HG03378 (cell line): ENCODE measurements around the gene THSD4.
"Not testable (repeated sequence)": the region's sequence is repeated elsewhere in the genome, so short reads cannot be mapped to it uniquely, and the experiment has no call there.

Experiments
- ATAC-seq: cut with Tn5 transposase; IDR thresholded peaks from one replicate; pipeline ENCODE4 v1.9.1; 2021; ENCODE audit warnings: mild to moderate bottlenecking, moderate library complexity; ENCODE audit not compliant: unreplicated experiment

Gene THSD4

GRCh38 chr15:71437404-71437803, 322.1 kb downstream of the THSD4 start:
- ATAC-seq, result no peak

- ATAC-seq, result no peak
Measured at GRCh38 chr15:71437919-71438318, 322.6 kb downstream of the THSD4 start.

- not testable (repeated sequence) for ATAC-seq
Measured at GRCh38 chr15:71439478-71439877, 324.2 kb downstream of the THSD4 start.

- ATAC-seq, result no peak
Measured at GRCh38 chr15:71440489-71441110, 325.3 kb downstream of the THSD4 start.

- no peak for ATAC-seq
Measured at GRCh38 chr15:71443538-71443937, 328.3 kb downstream of the THSD4 start.

- no peak for ATAC-seq
Measured at GRCh38 chr15:71444032-71444810, 328.9 kb downstream of the THSD4 start.

- no peak for ATAC-seq
Measured at GRCh38 chr15:71444866-71445590, 329.8 kb downstream of the THSD4 start.

GRCh38 chr15:71447328-71448250, 332.3 kb downstream of the THSD4 start:
- ATAC-seq, result no peak

- no peak for ATAC-seq
Measured at GRCh38 chr15:71448688-71449114, 333.4 kb downstream of the THSD4 start.

- ATAC-seq, result no peak
Measured at GRCh38 chr15:71449363-71449762, 334.1 kb downstream of the THSD4 start.

- ATAC-seq, result no peak
Measured at GRCh38 chr15:71449956-71450355, 334.7 kb downstream of the THSD4 start.

GRCh38 chr15:71451130-71451529, 335.9 kb downstream of the THSD4 start:
- no peak for ATAC-seq

GRCh38 chr15:71452893-71453292, 337.6 kb downstream of the THSD4 start:
- ATAC-seq, result no peak

- no peak for ATAC-seq
Measured at GRCh38 chr15:71454462-71454996, 339.3 kb downstream of the THSD4 start.

GRCh38 chr15:71455107-71455506, 339.8 kb downstream of the THSD4 start:
- no peak for ATAC-seq

- ATAC-seq, result no peak
Measured at GRCh38 chr15:71455878-71456277, 340.6 kb downstream of the THSD4 start.

- ATAC-seq, result no peak
Measured at GRCh38 chr15:71456362-71456761, 341.1 kb downstream of the THSD4 start.

- ATAC-seq, result no peak
Measured at GRCh38 chr15:71456811-71457210, 341.5 kb downstream of the THSD4 start.

GRCh38 chr15:71458089-71458660, 342.9 kb downstream of the THSD4 start:
- no peak for ATAC-seq

GRCh38 chr15:71461748-71462147, 346.5 kb downstream of the THSD4 start:
- no peak for ATAC-seq
